HCT116 (cell line): ENCODE results near the gene AFAP1. TPM values are rescaled to one million over a fixed set of nuclear protein-coding genes. Genes with fewer than 3 reads are reported as not detected.

Experiments used
- ATAC-seq: fragments of 200-7000 bp; cut with Tn5 transposase; 2 replicates; pipeline ENCODE4 v1.9.1; 2020; ENCODE audit warnings: mild to moderate bottlenecking, moderate library complexity
- BruUV-seq: library from RNA; stranded (reverse); fragments of 400-500 nt; replicated peaks from 2 replicates; lab custom pipeline; 2021; lab: Mats Ljungman, UMichigan
- CTCF ChIA-PET: fragments of 300-600 bp; sonication (Branson Sonifier 250); formaldehyde crosslinking; loops from one replicate; lab custom pipeline; 2021; ENCODE audit warnings: antibody characterized with exemption; lab: Charles Lee
- POLR2A ChIA-PET: fragments of 300-600, 350-600 bp; sonication (Branson Sonifier 250); formaldehyde crosslinking; loops from one replicate; lab custom pipeline; 2021; ENCODE audit warnings: antibody characterized with exemption; lab: Charles Lee
- RAD21 ChIA-PET, 2 experiments: fragments of 300-600 bp; sonication (Branson Sonifier 250); formaldehyde crosslinking; loops; one replicate each; lab custom pipeline; 2023; ENCODE audit warnings: low total read pairs in 2 of 2; ENCODE audit not compliant: uncharacterized antibody in 2 of 2, unreplicated experiment in 2 of 2, low non-redundant PET in 1 of 2; lab: Charles Lee
- DNase-seq: peaks from one replicate; pipeline ENCODE4 v3.0.0-alpha.2; 2010; ENCODE audit warnings: low read depth, low spot score
- H2AFZ ChIP-seq: fragments of 200-600 bp; shearing (Covaris generic), sonication (generic); 2 replicates; pipeline ENCODE4 v1.6.1; 2017; ENCODE audit warnings: low read depth, mixed run types, mixed read lengths, antibody characterized with exemption, low read length; ENCODE audit not compliant: poor library complexity, severe bottlenecking
- H3K27ac ChIP-seq: 2 replicates; pipeline ENCODE4 v1.5.1; 2012; ENCODE audit warnings: low read depth, low read length
- H3K27me3 ChIP-seq: fragments of 200-600 bp; sonication (generic); 2 replicates; pipeline ENCODE4 v1.6.1; 2016; ENCODE audit warnings: mixed run types, low read length, mixed read lengths; ENCODE audit not compliant: insufficient read depth
- H3K36me3 ChIP-seq, 2 experiments: fragments of 200-500 bp in 1 of 2; fragments of 200-600 bp in 1 of 2; sonication (Bioruptor generic) in 1 of 2; sonication (generic) in 1 of 2; 2 replicates each; pipeline versions ENCODE4 v1.5.1 to v1.6.1; 2014 to 2016; ENCODE audit warnings: low read length in 2 of 2, inconsistent platforms in 1 of 2, mixed read lengths in 1 of 2, mixed run types in 1 of 2; ENCODE audit not compliant: insufficient read depth in 2 of 2, control insufficient read depth in 1 of 2
- H3K4me1 ChIP-seq, 2 experiments: fragments of 200-600 bp in 1 of 2; sonication (generic) in 1 of 2; 2 replicates each; pipeline versions ENCODE4 v1.5.1 to v1.6.1; 2012 to 2017; ENCODE audit warnings: low read length in 2 of 2, inconsistent platforms in 1 of 2, mild to moderate bottlenecking in 1 of 2, mixed read lengths in 1 of 2, mixed run types in 1 of 2, moderate library complexity in 1 of 2; ENCODE audit not compliant: insufficient read depth in 2 of 2, control insufficient read depth in 1 of 2
- H3K4me2 ChIP-seq: fragments of 200-600 bp; sonication (generic); 2 replicates; pipeline ENCODE4 v1.6.1; 2017; ENCODE audit warnings: mixed run types, low read length, mixed read lengths
- H3K4me3 ChIP-seq, 2 experiments: fragments of 200-600 bp in 1 of 2; sonication (generic) in 1 of 2; replicated peaks in 1 of 2; 2 replicates each; pipeline ENCODE4 v1.5.1; 2011 to 2016; ENCODE audit warnings: low read length in 2 of 2, control low read depth in 1 of 2, low read depth in 1 of 2, mild to moderate bottlenecking in 1 of 2, mixed read lengths in 1 of 2, mixed run types in 1 of 2
- H3K79me2 ChIP-seq: fragments of 200-600 bp; sonication (generic); 2 replicates; pipeline ENCODE4 v1.6.1; 2017; ENCODE audit warnings: mild to moderate bottlenecking, mixed run types, low read length, moderate library complexity, mixed read lengths; ENCODE audit not compliant: insufficient read depth
- H3K9ac ChIP-seq: fragments of 200-600 bp; sonication (generic); 2 replicates; pipeline ENCODE4 v1.6.1; 2016; ENCODE audit warnings: low read length, mixed read lengths
- H3K9me2 ChIP-seq: fragments of 200-600 bp; sonication (generic), shearing (Covaris generic); 2 replicates; pipeline ENCODE4 v1.6.1; 2017; ENCODE audit warnings: mixed run types, mild to moderate bottlenecking, moderate library complexity; ENCODE audit not compliant: insufficient read depth
- H3K9me3 ChIP-seq, 2 experiments: fragments of 200-500 bp in 1 of 2; fragments of 200-600 bp in 1 of 2; sonication (Bioruptor generic) in 1 of 2; sonication (generic) in 1 of 2; 2 replicates each; pipeline ENCODE4 v1.6.1; 2014 to 2017; ENCODE audit warnings: low read length in 2 of 2, mixed read lengths in 2 of 2, inconsistent platforms in 1 of 2, low read depth in 1 of 2, mild to moderate bottlenecking in 1 of 2, mixed run types in 1 of 2, moderate library complexity in 1 of 2; ENCODE audit not compliant: control insufficient read depth in 1 of 2, insufficient read depth in 1 of 2
- H4K20me1 ChIP-seq: fragments of 200-600 bp; sonication (generic), shearing (Covaris generic); 2 replicates; pipeline ENCODE4 v1.6.1; 2017; ENCODE audit warnings: mixed run types, mild to moderate bottlenecking, moderate library complexity; ENCODE audit not compliant: insufficient read depth
- ATF3 ChIP-seq: IDR thresholded peaks from 2 replicates; pipeline ENCODE4 v1.6.1; 2012
- CEBPB ChIP-seq: IDR thresholded peaks from 2 replicates; pipeline ENCODE4 v1.6.1; 2012; ENCODE audit warnings: low read depth
- EGR1 ChIP-seq: IDR thresholded peaks from 2 replicates; pipeline ENCODE4 v1.6.1; 2012; ENCODE audit warnings: low read depth
- ELF1 ChIP-seq: IDR thresholded peaks from 2 replicates; pipeline ENCODE4 v1.6.1; 2012; ENCODE audit warnings: low read depth, borderline replicate concordance
- EZH2 ChIP-seq: fragments of 200-600 bp; sonication (generic); IDR thresholded peaks from 2 replicates; pipeline ENCODE4 v1.6.1; 2017; ENCODE audit warnings: antibody characterized with exemption, mixed run types
- EZH2phosphoT487 ChIP-seq: fragments of 200-600 bp; IDR thresholded peaks from 2 replicates; pipeline ENCODE4 v1.6.1; 2018; ENCODE audit warnings: antibody characterized with exemption, borderline replicate concordance
- FOSL1 ChIP-seq: IDR thresholded peaks from 2 replicates; pipeline ENCODE4 v1.6.1; 2012; ENCODE audit warnings: low read depth
- MAX ChIP-seq: IDR thresholded peaks from 2 replicates; pipeline ENCODE4 v1.6.1; 2012
- POLR2A ChIP-seq: IDR thresholded peaks from 2 replicates; pipeline ENCODE4 v1.7.0; 2011; ENCODE audit warnings: borderline replicate concordance; ENCODE audit not compliant: insufficient read depth, insufficient read length; ENCODE audit errors: extremely low read depth
- RAD21 ChIP-seq: IDR thresholded peaks from 2 replicates; pipeline ENCODE4 v1.6.1; 2012; ENCODE audit warnings: low read depth, mild to moderate bottlenecking
- SIN3A ChIP-seq: IDR thresholded peaks from 2 replicates; pipeline ENCODE4 v1.6.1; 2012; ENCODE audit warnings: low read depth
- SP1 ChIP-seq: IDR thresholded peaks from 2 replicates; pipeline ENCODE4 v1.6.1; 2012; ENCODE audit warnings: low read depth
- SRF ChIP-seq: IDR thresholded peaks from 2 replicates; pipeline ENCODE4 v1.6.1; 2012; ENCODE audit warnings: low read depth
- TCF7L2 ChIP-seq: IDR thresholded peaks from 2 replicates; pipeline ENCODE4 v1.7.0; 2011; ENCODE audit warnings: borderline replicate concordance, inconsistent platforms; ENCODE audit not compliant: insufficient read depth, insufficient read length; ENCODE audit errors: extremely low read depth
- ZBTB33 ChIP-seq: IDR thresholded peaks from 2 replicates; pipeline ENCODE4 v1.6.1; 2011; ENCODE audit warnings: mild to moderate bottlenecking, low read length, moderate library complexity; ENCODE audit not compliant: insufficient replicate concordance; ENCODE audit errors: extremely low read depth
- ZFX ChIP-seq: fragments of 450-650 bp; IDR thresholded peaks from 2 replicates; pipeline ENCODE4 v1.6.1; 2017
- ZNF274 ChIP-seq: fragments of 200-500 bp; sonication (Bioruptor generic); IDR thresholded peaks from 2 replicates; pipeline ENCODE4 v1.6.1; 2014; ENCODE audit warnings: mild to moderate bottlenecking, low read depth, low read length, inconsistent platforms
- intact Hi-C: fragments of 100-400 bp; cut with micrococcal nuclease; formaldehyde crosslinking; loops from 2 replicates; pipeline ENCODE4 v1.10.0; 2022
- total RNA-seq: library from RNA; stranded (reverse); gene quantifications from one replicate; pipeline ENCODE4 v1.2.1, GENCODE V29; 2021; ENCODE audit not compliant: unreplicated experiment

AFAP1 gene
- total RNA-seq, 1 experiment from 2014 or later, result 19.4 TPM

- Histone ChIP-seq H2AFZ (no peak overlapping the region), H3K27ac (no peak overlapping the region), H3K4me3 (no peak overlapping the region), H3K36me3 (no peaks in the 10 kb centered on the region), H3K4me2 (no peak overlapping the region), H3K4me1 (peaks cover 22 to 38% of the 10 kb centered on the region in 2 experiments), H3K27me3 (no peaks in the 10 kb centered on the region), H3K9ac (no peak overlapping the region), H4K20me1 (no peaks in the 10 kb centered on the region), H3K9me3 (no peaks in the 10 kb centered on the region), H3K79me2 (peaks cover 45% of the 10 kb centered on the region), H3K9me2 (no peaks in the 10 kb centered on the region)
- ChIA-PET POLR2A (no interaction called here), RAD21 (no interaction called here), CTCF (no interaction called here)
- DNase-seq (no peak), ATAC-seq (no peak)
- intact Hi-C loops, result no loop called here
- no TSS peak for BruUV-seq
- no peak for TF ChIP-seq FOSL1
- no peak for TF ChIP-seq SP1
- no peak for TF ChIP-seq ZBTB33
- TF ChIP-seq SRF, result no peak
- no peak for TF ChIP-seq EZH2
- TF ChIP-seq SIN3A, result no peak
- TF ChIP-seq MAX, result no peak
- TF ChIP-seq EGR1, result no peak
- TF ChIP-seq ELF1, result no peak
- TF ChIP-seq TCF7L2, result no peak
- no peak for TF ChIP-seq ATF3
- TF ChIP-seq CEBPB, result no peak
- no peak for TF ChIP-seq EZH2phosphoT487
- TF ChIP-seq RAD21, result no peak
- no peak for TF ChIP-seq POLR2A
- no peak for TF ChIP-seq ZFX
- no peak for TF ChIP-seq ZNF274
Observed at GRCh38 chr4:7933651-7934510, 5.8 kb downstream of the AFAP1 start.
